Activated T-cell treated with anti-CD3 and anti-CD28 coated beads for 4 hours (primary cell): Measurements from ENCODE around the gene STK24.
"Not testable (repeated sequence)": the region's sequence is repeated elsewhere in the genome, so short reads cannot be mapped to it uniquely, and the experiment has no call there.

Experiments used
- DNase-seq: peaks from one replicate; pipeline ENCODE4 v3.0.0-alpha.2; 2020

Gene STK24

DNA sequence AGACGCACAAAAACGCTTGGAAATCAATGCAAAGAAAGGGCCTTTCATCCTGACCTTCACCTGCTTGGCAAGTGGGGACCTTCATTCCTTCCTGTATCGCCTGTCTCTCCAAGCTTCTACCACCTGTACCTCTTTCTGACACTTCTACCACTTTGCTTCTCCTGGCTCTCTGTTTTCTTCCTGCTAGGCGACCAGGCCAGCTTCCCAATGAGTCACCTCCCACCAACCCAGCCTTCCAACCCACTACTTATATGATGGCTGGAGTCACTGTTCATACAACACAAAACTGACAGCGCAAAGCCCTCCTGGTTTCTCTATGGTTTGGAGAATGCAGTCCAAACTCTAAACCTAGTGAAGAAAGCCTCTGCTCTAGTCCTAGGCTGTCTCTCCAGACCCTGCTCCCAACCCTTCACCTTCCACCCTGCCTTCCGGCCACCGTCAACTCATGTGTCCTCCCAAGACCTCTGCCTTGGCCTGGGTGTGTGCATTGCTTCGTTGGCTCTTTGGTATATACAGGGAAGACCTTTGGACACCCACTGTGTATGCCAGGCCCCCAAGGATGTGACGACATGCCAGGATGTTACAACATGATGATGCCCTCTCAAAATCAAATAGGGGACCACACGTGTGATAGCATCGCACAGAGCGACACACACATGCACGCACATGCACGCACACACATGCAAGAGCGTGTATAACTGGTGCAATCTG lies 148.5 kb downstream of the STK24 start:
- no peak for DNase-seq

DNA sequence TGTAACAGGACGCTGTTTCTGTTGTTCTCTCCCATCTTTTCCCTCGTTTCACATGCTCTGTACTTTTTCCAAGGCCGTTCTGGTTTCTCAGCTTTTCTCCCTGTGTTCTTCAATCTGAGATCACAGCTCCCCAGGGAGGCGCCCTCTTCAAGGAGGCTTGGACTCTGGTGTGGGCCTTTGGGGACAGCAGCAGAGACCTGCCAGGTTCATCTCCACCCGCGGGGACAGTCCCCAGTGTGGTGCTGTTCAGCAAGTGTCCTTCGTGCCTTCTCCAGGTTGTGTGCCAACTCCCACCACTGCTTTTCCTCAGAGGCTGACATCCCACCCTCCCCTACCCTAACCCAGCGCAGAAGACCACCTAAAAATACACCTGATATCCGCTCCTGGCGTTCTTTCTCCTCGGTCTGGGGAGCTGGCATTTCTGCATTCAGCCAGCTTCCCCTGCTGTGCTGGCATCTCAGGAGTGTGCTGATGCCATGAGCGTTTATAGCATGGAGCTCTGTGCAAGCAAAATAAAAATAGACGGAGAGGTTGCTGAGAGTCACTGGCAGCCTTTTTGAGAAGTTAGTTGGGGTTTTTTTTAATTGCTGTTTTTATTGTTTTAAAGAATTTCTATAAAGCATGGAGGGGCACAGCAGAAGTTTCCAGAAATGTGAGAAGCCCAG lies 149.4 kb downstream of the STK24 start:
- no peak for DNase-seq

DNA sequence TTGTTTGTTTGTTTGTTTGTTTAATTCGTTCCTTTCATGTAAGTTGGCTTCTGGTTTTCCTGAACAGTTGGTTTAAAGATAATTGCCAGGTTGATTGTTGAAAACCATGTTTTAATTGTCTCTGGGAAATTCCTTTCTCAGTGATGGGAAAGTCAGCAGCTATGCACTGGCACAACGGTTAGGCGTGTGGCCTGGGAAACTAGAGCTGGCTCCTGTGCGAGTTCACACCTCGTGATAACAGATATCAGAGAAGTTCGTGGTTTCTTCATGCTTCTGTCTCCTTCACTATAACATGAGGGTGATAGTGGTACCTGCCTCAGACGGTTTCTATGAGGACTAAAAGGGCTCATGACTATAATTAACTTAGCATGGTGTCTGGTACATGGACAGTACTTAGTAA lies 153.5 kb downstream of the STK24 start:
- DNase-seq = no peak

DNA sequence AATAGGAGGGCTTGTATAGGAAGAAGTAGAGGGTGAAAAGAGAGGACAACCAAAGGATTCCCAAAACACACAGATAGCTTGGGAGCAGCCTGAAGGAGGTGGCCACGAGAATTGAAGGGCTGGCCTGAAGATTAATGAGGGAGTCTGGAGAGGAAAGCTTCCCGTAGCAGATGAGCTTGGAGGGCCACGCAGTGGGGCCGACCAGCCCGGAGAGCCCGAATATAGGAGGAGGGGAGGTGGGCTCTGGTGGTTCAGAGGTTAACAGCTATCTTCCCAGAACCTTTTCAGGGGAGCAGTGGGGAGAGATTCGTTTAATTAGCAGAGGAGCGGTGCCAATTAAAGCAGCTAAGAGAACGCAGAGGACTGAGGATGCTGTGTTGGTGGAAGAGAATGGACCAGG lies 154.9 kb downstream of the STK24 start:
- no peak for DNase-seq

DNA sequence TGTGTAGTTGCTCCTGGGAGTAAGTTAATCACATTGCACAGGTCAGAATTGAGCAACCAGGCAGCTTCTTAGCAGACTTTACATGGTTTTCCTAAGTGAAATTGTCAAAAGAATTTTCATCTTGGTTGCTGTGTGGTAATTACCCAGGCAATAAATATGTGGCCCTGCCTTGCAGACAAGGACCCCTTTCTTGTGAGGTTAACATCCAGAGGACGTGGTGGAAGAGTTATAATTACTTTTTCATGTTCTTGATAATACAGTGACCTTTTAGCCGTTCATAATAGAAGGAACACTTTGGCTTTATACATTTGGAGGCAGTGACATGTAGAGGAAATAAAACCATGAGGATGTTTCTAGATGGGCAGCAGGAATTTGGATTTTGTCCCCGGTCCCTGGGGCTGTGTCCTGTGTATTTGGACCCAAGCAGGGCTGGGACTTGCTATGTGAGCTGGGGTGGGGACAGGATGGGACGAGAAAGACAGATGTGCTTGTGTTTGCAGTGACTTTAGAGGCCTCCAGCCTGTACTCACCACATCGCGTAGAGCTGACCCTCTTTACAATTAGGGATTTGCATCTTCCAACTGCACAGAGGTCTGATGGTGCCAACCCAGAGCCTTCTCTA lies 156.2 kb downstream of the STK24 start:
- no peak for DNase-seq

DNA sequence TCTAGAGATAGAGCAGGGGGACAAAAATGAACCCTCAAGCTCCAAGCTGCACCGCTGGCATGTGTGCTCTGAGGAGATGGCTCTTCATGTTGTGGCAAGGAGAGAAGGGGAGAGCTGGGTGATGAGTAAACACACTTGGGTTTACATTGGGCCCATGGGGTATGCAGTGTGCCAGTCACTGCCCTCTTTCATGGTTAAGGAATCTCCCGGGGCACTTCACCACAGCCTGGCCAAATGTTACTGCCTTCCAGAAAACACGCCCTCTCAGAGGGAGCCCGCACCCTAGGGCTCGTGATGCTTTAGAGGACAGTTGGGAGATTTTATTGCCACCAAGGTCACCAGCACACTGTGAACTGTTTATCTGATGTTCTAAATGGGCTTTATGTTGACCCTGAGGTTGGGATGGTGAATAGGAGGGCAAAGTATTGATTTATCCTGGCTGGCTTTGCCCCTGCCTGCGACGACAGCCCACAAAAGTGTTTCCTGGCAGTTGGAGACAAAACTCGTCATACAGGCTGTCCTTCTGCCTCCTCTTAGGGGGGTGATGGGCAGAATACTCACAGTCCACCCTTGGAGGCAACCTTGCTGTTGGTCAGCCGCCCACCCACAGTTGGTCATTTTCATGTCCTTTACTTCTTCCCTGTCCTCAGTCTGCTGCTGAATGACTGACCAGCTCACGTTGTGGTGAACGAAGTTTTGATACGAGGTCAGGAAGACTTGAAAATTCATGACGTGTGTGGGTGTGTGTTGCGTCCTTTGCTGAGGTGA lies 156.9 kb downstream of the STK24 start:
- no peak for DNase-seq

DNA sequence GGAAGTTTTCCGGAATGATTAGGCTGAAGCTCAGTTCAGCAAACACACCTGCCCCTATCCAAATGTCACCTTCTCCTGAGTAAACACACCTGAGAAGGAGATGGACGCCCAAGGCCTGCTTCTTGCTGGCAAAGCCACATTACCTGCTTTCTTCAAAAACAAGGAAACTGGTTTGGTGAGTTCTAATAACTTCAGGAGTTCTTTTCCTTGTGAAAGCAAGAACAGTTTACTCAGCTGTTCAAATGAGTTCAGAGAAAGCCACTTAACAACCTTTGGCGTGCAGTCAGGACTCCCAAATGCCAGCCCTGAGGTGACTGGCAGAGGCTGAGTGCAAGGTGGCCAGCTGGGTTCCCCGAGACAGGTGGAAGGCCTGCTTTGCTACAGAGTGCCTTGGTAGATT lies 160.5 kb downstream of the STK24 start:
- no peak for DNase-seq

DNA sequence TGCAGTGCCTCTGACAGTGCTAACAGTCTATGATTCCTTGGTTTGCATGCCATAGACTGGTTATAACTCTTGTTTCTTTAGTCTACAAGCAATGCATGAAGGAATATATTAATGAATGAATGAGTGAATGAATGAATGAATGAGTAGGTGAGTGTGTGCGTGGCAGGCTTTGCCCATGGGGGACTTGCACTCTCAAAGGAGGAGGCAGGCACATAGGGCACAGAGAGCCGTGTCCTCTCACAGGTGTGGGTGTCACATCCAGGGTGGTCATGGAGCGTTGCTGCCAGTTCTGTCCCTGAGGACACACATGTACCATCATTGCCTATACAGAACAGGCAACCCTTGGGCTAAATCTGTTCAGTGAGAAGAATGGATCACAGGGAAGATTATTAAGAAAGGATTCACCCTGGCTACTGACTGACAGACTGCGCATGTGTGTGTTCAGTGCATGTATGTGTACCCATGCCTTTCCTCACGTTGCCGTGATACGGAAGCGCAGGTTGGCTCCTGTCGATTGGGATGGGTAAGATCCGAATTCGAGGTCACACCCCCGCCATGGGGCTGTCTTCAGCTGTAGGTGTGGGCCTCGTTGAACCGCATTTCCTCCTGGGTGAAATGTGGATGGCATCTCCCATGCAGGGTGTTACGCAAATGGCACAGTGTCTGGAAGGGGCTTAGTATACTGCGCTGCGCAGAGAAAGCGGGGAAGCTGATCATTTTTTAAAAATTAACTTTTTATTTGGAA lies 161.4 kb downstream of the STK24 start:
- DNase-seq = no peak

DNA sequence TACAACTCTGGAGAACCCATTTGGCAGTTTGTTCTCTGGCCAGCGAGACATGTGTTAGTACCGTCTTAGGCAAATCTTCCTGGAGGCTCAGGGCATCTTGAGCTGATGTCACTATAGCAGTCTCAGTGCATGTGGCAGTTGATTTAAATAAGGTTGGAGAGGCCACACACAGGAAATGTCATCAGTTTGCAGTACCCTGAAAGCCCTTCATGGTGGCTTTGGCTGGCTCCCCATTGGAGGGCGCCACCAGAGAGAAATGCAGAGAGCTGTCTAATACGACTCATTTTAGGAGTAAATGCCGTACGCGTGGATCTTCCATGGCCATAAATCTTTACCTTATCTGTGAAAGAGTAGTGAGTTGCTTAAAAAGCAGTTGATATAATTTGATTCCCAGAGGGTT lies 163.1 kb downstream of the STK24 start:
- no peak for DNase-seq

DNA sequence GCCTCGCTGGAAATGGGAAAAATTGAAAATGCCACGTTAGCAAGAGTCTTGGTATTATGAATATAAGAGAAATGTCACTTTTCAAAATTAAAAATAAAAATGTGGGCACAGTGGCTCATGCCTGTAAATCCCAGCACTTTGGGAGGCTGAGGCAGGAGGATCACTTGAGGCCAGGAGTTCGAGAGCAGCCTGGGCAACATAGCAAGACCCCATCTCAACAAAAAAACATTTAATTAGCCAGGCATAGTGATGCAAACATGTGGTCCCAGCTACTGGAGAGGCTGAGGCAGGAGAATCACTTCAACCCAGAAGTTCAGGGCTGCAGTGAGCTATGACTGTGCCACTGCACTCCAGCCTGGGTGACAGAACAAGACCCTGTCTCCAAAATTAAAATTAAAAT lies 163.6 kb downstream of the STK24 start:
- not testable (repeated sequence) for DNase-seq

DNA sequence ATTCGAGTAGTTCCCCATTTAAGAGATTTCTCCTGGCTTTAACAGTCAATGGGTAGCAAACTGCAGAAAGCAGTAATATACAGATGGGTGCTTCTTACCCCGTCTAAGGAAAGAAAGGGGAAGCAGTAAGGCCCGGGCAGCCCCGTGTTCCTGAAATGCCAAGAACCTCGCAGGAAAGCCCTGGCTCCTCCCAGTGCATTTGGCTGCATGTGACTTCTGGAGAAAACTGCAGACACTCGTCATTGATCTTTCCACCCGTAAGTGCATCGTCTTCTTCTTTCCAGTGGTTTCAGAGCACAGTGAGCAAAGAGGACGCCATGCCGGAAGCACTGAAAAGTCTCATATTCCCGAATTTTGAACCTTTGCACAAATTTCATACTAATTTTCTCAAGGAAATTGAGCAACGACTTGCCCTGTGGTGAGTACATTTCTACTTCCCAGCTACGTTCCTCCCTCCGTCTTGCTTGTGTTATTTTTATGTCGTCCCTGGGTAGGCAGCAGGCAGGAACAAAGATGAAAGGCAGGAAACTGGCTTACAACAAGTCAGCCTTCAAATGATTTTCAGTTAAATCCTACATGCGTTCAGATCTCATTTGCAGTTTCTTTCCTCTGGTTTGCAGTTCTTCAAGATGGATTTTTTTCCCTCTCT lies 165.2 kb downstream of the STK24 start:
- DNase-seq = no peak

DNA sequence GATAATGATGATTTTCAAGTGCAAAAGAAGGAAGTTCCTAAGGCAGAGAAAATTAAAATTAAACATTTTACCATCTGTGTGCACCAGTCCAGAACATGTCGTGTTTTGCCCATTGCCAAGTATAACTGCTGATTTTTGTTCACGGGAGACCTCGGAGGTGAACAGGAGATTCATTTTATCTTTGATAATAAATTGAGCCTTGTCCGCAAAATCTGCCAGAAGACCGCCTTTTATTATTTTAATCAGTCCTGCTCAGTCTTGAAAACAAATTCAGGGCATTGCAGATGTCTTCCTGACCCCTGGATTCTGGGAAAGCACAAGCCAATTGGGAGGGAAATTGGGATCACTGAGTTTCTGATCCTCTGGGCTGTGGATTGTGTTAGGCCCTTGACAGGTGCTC lies 165.9 kb downstream of the STK24 start:
- no peak for DNase-seq

DNA sequence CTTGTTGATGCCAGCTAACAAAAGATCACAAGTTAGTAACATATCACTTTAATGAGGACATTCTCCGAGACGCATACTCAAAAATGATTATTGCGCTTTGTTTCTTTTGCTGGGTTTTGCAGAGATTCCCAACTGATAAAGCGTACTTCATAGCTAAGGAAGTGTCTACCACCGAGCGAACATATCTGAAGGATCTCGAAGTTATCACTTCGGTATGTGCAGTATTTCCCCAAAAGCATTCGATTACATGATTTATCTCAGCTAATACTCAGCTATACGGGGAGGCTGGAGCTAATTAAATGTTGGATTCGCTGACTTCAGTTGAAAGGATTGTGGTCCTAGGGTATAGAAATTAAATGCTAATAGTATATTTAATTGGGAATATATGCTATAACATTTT lies 166.3 kb downstream of the STK24 start:
- no peak for DNase-seq

DNA sequence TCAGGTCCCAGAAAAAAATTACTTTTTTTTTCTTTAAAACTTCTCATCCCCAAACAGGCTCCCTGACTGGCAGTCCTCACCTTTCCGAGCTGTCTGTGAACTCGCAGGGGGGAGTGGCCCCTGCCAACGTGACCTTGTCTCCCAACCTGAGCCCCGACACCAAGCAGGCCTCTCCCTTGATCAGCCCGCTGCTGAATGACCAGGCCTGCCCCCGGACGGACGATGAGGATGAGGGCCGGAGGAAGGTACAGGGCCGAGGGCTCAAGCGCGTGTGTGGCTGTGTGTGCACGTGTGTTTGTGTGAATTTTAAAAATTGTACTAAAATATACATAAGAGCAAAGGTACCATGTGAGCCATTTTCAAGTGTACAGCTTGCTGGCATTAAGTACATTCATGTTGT lies 167.6 kb downstream of the STK24 start:
- no peak for DNase-seq

DNA sequence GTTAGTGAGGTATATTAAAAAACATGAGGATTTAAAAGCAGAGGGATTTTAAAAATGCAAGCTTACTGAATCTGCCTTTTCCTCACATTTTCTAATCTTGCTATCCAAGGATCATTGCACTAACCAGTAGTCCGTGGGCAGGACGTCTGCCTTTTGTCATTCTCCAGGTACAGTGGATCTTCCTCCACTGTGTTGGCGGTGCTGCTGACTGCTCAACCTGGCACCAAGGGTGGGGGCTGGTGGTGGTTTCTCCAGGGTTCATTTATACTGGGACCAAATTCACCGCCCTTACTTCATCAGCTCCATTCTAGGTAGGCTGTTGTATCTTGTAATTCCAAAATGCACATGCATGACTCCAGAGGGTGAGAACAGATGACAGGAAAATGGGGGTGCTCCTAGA lies 169.3 kb downstream of the STK24 start:
- no peak for DNase-seq

DNA sequence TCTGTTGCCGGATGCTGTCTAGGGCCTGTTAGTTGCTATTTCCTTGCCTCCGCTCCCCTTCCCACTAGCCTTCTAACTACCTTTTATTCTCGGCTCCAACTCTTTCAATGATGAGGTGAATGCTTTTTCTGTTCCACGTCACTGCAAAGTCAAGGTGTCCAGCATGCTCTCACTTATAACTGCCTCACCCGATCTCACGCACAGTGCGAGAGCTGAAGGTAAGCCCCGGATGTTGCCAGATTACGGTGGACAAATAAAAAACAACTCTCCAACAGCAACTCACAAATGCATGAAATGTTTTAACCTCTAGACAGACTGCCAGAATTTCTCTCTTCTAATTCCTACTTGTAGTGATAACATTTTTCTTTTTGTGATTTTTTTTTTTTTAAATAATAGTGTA lies 169.9 kb downstream of the STK24 start:
- DNase-seq = no peak

DNA sequence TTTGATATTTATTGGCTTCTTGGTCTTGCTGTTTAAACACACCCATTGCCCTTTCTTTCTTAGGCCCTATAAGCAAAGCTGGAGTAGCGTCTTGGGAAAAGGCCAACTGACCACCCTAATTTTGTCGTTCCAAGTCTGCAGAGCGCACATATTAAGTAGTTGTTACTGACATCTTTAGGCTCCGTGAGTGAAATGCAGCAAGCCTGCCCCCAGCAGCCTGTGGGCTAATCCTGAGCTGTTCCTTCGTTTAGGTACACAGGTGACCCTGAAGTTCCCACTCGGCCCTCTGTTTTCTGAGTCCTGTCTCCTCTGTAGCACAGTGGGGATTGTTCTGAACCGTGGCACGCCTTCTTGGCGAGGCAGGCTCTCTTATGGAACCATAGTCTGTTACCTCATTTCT lies 170.5 kb downstream of the STK24 start:
- no peak for DNase-seq

DNA sequence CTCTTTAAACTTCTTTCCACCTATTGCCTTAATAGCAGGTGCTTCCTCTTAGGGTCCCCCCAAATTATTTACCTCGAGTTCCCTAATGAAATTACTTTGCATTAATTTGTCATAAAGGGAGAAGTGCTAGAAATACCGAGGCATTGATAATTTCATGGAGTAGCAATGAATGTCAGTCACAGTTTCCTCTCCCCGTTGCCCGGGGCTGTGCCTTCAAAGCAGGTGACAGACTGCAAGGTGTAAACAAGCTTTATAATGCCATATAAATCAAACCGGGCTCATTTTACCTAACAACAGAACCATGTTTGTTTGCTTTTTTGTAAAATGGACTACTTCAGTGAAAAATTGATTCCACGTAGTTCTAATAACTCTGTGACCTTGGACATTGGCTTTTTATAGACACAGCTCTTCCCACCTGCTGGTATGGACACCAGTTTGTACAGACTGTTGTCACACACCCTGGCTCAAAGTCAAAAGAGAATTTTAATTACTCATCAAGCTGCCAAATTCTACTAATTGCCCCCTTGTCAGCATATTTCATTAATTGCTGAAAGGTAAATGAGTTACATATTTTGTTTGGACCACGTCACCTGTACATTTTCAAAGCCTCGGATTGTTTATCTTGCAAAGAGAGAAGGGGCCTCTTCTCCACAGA lies 171.1 kb downstream of the STK24 start:
- no peak for DNase-seq

DNA sequence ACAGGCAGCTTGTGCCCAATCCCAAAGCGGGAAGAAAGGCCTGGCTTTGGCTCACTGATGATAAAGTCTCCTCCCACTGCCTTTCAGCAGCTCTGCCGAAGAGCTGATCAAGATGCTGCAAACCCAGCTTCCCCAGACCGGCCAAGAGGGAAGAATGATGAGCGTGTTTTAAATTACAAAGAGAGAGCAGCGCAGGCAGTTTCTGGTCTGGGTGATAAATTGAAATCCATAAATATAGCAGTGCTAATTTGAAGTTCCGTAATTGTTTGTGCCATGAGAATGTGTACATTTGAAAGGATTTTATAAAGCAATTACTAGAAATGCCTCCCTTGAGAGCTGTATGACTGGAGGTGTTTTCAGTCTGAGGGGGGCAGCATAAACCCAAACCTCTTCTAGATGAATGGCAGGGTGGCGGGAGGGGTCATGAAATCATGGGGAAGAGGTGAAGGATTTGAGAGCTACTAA lies 171.8 kb downstream of the STK24 start:
- no peak for DNase-seq

DNA sequence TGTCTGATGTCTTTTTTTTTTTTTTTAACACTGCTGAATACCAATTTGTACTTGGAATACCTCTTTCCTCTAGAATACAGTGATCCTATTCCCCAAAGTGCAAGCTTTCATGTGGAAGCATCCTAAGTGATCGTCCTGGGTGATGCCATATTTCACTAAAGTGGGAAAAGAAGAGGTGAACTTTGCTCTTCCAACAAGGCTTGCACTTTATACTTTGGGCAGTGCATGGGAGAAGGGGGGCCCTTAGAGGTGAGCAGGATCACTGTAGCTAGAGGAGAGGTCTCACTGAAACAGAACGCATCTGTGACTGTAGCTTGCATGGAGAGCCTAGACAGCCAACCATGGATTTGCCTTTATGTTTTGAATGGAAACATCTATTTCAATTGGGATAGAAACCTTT lies 173.8 kb downstream of the STK24 start:
- DNase-seq = no peak

DNA sequence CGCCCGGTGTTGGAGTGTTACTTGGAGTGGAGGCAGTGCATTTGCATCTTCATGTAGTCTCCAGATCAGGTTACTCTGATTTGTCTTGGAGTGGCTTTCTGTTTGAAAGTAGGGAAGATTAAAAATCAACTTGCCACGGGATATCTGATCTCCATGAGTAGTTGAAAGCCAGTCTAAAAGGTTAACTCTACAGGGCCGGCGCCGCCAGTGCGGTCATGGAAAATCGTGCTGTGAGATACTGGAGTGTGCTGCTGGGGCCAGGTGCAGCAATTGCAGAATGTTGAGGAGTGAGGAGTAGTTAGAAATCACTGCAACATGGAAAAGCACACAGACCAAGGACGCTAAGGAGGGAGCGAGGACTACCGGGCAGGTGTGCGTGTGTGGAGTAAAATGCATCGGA lies 175.0 kb downstream of the STK24 start:
- DNase-seq = no peak

DNA sequence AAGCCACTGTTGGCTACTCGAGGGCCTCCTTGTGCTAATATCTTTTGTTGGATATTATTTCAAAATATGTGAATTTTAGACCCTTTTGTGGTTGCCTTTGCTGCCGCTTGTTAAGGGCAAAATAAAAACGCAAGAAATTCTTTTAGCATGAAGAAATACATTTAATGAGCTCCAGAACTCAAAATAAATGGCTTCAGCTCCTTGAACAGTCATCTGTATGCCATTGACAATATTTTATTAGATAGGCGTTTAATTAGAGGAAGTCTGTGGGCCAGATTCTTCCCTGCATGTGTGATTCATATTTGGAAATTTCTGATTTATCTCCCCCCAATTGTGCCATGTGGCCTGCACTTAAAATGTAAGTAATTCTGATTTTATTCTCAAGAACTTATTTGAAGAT lies 177.2 kb downstream of the STK24 start:
- no peak for DNase-seq
